ENCODE data around the gene GUCY2D.

GUCY2D gene

GRCh38 chr17:8047769-8048110 is 45.3 kb downstream of the GUCY2D start:
- H3K9me3 ChIP-seq (ENCODE audit: insufficient read depth, low read depth, low read length) = no peaks in the 10 kb centered on the region
- no peaks in the 10 kb centered on the region for H3F3A ChIP-seq (ENCODE audit: low read depth)
- no peak overlapping the region for H3K9ac ChIP-seq (ENCODE audit: low read depth, low read length, poor library complexity, severe bottlenecking)
- H3K4me1 ChIP-seq (ENCODE audit: insufficient read depth, low read length, poor library complexity, severe bottlenecking) = no peaks in the 10 kb centered on the region
- H4K20me1 ChIP-seq (ENCODE audit: insufficient read depth, low read length, poor library complexity, severe bottlenecking) = no peaks in the 10 kb centered on the region
- no peak overlapping the region for H3K4me3 ChIP-seq (ENCODE audit: low read length, poor library complexity, severe bottlenecking)
- no peaks in the 10 kb centered on the region for H3K27me3 ChIP-seq (ENCODE audit: insufficient read depth, low read length, poor library complexity, severe bottlenecking)
- no peak overlapping the region for H2AFZ ChIP-seq (ENCODE audit: low read length)
- H3K4me2 ChIP-seq (ENCODE audit: low read depth, low read length, poor library complexity, severe bottlenecking) = no peak overlapping the region
- TF ChIP-seq CTCF (conservative IDR thresholded peaks at IDR 0.05; ENCODE audit: low read length) = no peak
- TF ChIP-seq EZH2phosphoT487 (IDR thresholded peaks at IDR 0.05; ENCODE audit: borderline replicate concordance) = no peak
- H3K79me2 ChIP-seq (ENCODE audit: insufficient read depth, low read length) = no peaks in the 10 kb centered on the region
- H3K36me3 ChIP-seq (ENCODE audit: insufficient read depth, low read length) = no peaks in the 10 kb centered on the region
- H3K9me2 ChIP-seq (replicated peaks; ENCODE audit: low read depth, low read length) = no peaks in the 10 kb centered on the region

- no peaks in the 10 kb centered on the region for H3K36me3 ChIP-seq (ENCODE audit: insufficient read depth, low read length)
- H3K79me2 ChIP-seq (ENCODE audit: insufficient read depth, low read length) = no peaks in the 10 kb centered on the region
- H3K4me3 ChIP-seq (ENCODE audit: low read length, poor library complexity, severe bottlenecking) = no peak overlapping the region
- H2AFZ ChIP-seq (ENCODE audit: low read length) = no peak overlapping the region
- TF ChIP-seq CTCF (conservative IDR thresholded peaks at IDR 0.05; ENCODE audit: low read length) = no peak
- H4K20me1 ChIP-seq (ENCODE audit: insufficient read depth, low read length, poor library complexity, severe bottlenecking) = no peaks in the 10 kb centered on the region
- H3K4me2 ChIP-seq (ENCODE audit: low read depth, low read length, poor library complexity, severe bottlenecking) = no peak overlapping the region
- H3K4me1 ChIP-seq (ENCODE audit: insufficient read depth, low read length, poor library complexity, severe bottlenecking) = no peaks in the 10 kb centered on the region
- no peaks in the 10 kb centered on the region for H3K9me2 ChIP-seq (replicated peaks; ENCODE audit: low read depth, low read length)
- H3K27me3 ChIP-seq (ENCODE audit: insufficient read depth, low read length, poor library complexity, severe bottlenecking) = no peaks in the 10 kb centered on the region
- H3K9me3 ChIP-seq (ENCODE audit: insufficient read depth, low read depth, low read length) = no peaks in the 10 kb centered on the region
- no peak overlapping the region for H3K9ac ChIP-seq (ENCODE audit: low read depth, low read length, poor library complexity, severe bottlenecking)
- H3F3A ChIP-seq (ENCODE audit: low read depth) = no peaks in the 10 kb centered on the region
Measured at GRCh38 chr17:8048236-8048635, 45.8 kb downstream of the GUCY2D start.

GRCh38 chr17:8048736-8049135 is 46.3 kb downstream of the GUCY2D start:
- H2AFZ ChIP-seq (ENCODE audit: low read length) = no peak overlapping the region
- no peak overlapping the region for H3K4me2 ChIP-seq (ENCODE audit: low read depth, low read length, poor library complexity, severe bottlenecking)
- H3K9ac ChIP-seq (ENCODE audit: low read depth, low read length, poor library complexity, severe bottlenecking) = no peak overlapping the region
- H3K27me3 ChIP-seq (ENCODE audit: insufficient read depth, low read length, poor library complexity, severe bottlenecking) = no peaks in the 10 kb centered on the region
- H3F3A ChIP-seq (ENCODE audit: low read depth) = no peaks in the 10 kb centered on the region
- no peaks in the 10 kb centered on the region for H4K20me1 ChIP-seq (ENCODE audit: insufficient read depth, low read length, poor library complexity, severe bottlenecking)
- TF ChIP-seq CTCF (conservative IDR thresholded peaks at IDR 0.05; ENCODE audit: low read length) (no peak), EZH2phosphoT487 (IDR thresholded peaks at IDR 0.05; ENCODE audit: borderline replicate concordance) (no peak)
- H3K79me2 ChIP-seq (ENCODE audit: insufficient read depth, low read length) = no peaks in the 10 kb centered on the region
- H3K4me3 ChIP-seq (ENCODE audit: low read length, poor library complexity, severe bottlenecking) = no peak overlapping the region
- H3K9me2 ChIP-seq (replicated peaks; ENCODE audit: low read depth, low read length) = no peaks in the 10 kb centered on the region
- H3K4me1 ChIP-seq (ENCODE audit: insufficient read depth, low read length, poor library complexity, severe bottlenecking) = no peaks in the 10 kb centered on the region
- no peaks in the 10 kb centered on the region for H3K36me3 ChIP-seq (ENCODE audit: insufficient read depth, low read length)
- H3K9me3 ChIP-seq (ENCODE audit: insufficient read depth, low read depth, low read length) = no peaks in the 10 kb centered on the region

All from Loucy (cell line).